Measurements from ENCODE around the gene SLC35A3.

GRCh38 chr1:100053727-100054126 is 83.9 kb downstream of the SLC35A3 start:
- TF ChIP-seq CTCF (IDR thresholded peaks at IDR 0.05) (no peak), POLR2A (IDR thresholded peaks at IDR 0.05) (no peak), POLR2AphosphoS5 (IDR thresholded peaks at IDR 0.05) (no peak)

Data from stomach (tissue), 4 donors.